TTC549 (cell line): Measurements from ENCODE around the gene RALGPS2.

Experiments
- FAIRE-seq: peaks from 2 replicates; lab custom pipeline; 2012; peaks lifted over from hg19 to GRCh38; lab: Jason Lieb, UNC

Gene RALGPS2

GRCh38 chr1:178966312-178966711, 241.3 kb downstream of the RALGPS2 start:
- no peak for FAIRE-seq

- no peak for FAIRE-seq
These were observed 244.4 kb downstream of the RALGPS2 start for GRCh38 chr1:178969226-178969987.

GRCh38 chr1:178970184-178970583, 245.1 kb downstream of the RALGPS2 start:
- FAIRE-seq, result no peak
